ENCODE results near the gene SHISA5.
A peak's percentile ranks its signal among the peaks of the same experiment; 100 is the strongest.

The SHISA5 gene

DNA sequence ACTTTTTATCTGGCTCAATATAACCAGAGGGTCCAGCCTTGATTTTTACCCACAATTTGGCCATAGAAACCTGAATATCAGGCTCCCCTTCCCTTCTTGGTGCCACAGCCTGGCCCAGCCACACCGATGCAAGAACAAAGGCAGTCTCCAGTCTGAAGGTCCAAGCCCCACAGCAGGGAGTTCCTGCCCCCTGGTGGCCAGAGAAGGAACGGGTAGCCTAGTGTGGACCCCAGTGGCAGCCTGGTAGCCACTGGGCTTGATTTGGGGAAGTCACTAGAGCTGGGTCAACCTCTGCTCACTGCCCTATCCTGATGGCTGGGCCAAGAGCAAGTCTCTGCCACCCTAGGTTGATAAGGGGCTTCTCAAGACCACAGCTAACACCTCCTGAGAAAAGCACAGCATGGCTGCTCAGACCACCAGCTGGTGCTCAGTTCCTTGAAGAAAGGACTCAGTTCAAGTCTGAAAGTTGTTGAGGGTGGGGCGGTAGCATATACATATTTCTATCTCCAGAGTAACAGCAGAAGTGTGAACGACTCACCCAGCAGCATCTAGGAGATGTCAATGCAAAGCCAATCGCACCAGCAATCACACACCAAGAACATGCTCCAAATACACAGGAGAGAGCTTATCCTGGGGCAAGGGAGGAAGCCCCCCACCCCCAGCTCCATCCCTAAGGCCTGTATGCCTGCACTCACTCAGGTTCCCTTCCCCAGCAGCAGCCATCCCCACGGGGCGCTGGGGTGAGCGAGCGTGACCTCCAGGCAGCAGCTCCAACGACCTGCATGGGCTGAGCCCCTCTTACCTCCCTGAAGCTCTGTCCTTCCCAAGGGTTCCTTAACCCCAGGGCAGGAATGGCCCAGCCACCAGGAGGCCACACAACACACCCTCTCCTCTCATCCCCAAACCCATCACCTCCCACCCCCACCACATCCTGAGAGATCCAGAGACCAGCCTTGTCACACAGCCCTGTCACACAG lies 45.0 kb upstream of the SHISA5 start:
- ATAC-seq = peak; percentile 100
- TF ChIP-seq, protein P1, sequence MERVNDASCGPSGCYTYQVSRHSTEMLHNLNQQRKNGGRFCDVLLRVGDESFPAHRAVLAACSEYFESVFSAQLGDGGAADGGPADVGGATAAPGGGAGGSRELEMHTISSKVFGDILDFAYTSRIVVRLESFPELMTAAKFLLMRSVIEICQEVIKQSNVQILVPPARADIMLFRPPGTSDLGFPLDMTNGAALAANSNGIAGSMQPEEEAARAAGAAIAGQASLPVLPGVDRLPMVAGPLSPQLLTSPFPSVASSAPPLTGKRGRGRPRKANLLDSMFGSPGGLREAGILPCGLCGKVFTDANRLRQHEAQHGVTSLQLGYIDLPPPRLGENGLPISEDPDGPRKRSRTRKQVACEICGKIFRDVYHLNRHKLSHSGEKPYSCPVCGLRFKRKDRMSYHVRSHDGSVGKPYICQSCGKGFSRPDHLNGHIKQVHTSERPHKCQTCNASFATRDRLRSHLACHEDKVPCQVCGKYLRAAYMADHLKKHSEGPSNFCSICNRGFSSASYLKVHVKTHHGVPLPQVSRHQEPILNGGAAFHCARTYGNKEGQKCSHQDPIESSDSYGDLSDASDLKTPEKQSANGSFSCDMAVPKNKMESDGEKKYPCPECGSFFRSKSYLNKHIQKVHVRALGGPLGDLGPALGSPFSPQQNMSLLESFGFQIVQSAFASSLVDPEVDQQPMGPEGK (CRISPR knock-in tag; IDR thresholded peaks at IDR 0.05; ENCODE audit: borderline replicate concordance) = no peak
- TF ChIP-seq OSR1 (CRISPR knock-in tag; IDR thresholded peaks at IDR 0.05) (no peak), PPARA (CRISPR knock-in tag; IDR thresholded peaks at IDR 0.05; ENCODE audit: borderline replicate concordance) (no peak), ZNF565 (CRISPR knock-in tag; conservative IDR thresholded peaks at IDR 0.05; ENCODE audit: low read depth) (no peak), ZFP3 (CRISPR knock-in tag; IDR thresholded peaks at IDR 0.05) (no peak), ISL1 (CRISPR knock-in tag; IDR thresholded peaks at IDR 0.05) (no peak), TCF4 (CRISPR knock-in tag; IDR thresholded peaks at IDR 0.05; ENCODE audit: borderline replicate concordance) (no peak), GLIS3 (CRISPR knock-in tag; IDR thresholded peaks at IDR 0.05) (no peak), ZC3H10 (CRISPR knock-in tag; IDR thresholded peaks at IDR 0.05) (no peak), ZNF70 (CRISPR knock-in tag; IDR thresholded peaks at IDR 0.05) (no peak)
- TF ChIP-seq, protein P2, sequence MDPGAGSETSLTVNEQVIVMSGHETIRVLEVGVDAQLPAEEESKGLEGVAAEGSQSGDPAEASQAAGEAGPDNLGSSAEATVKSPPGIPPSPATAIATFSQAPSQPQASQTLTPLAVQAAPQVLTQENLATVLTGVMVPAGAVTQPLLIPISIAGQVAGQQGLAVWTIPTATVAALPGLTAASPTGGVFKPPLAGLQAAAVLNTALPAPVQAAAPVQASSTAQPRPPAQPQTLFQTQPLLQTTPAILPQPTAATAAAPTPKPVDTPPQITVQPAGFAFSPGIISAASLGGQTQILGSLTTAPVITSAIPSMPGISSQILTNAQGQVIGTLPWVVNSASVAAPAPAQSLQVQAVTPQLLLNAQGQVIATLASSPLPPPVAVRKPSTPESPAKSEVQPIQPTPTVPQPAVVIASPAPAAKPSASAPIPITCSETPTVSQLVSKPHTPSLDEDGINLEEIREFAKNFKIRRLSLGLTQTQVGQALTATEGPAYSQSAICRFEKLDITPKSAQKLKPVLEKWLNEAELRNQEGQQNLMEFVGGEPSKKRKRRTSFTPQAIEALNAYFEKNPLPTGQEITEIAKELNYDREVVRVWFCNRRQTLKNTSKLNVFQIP (CRISPR knock-in tag; IDR thresholded peaks at IDR 0.05; ENCODE audit: borderline replicate concordance, low read depth) = no peak
- TF ChIP-seq, protein P3, sequence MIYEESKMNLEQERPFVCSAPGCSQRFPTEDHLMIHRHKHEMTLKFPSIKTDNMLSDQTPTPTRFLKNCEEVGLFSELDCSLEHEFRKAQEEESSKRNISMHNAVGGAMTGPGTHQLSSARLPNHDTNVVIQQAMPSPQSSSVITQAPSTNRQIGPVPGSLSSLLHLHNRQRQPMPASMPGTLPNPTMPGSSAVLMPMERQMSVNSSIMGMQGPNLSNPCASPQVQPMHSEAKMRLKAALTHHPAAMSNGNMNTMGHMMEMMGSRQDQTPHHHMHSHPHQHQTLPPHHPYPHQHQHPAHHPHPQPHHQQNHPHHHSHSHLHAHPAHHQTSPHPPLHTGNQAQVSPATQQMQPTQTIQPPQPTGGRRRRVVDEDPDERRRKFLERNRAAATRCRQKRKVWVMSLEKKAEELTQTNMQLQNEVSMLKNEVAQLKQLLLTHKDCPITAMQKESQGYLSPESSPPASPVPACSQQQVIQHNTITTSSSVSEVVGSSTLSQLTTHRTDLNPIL (CRISPR knock-in tag; IDR thresholded peaks at IDR 0.05; ENCODE audit: low read depth) = no peak

DNA sequence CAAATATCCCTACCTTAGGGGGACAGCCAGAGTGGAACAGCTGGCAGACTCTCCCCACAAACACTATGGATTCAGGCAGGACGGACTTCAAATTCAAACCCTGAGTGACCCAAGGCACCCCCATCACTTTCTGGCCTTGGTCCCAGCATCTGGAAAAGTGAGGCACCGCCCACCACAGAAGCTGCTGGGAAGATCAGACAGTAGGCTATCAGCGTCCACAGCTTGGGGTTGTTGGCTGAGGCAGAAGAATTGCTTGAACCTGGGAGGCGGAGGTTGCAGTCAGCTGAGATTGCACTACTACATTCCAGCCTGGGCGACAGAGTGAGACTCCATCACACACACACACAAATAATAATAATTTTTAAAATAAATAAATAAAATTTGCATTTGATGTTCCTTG lies 44.2 kb upstream of the SHISA5 start:
- no peak for ATAC-seq
- no peak for TF ChIP-seq BACH2 (CRISPR knock-in tag; IDR thresholded peaks at IDR 0.05; ENCODE audit: borderline replicate concordance)
- TF ChIP-seq RARB (CRISPR knock-in tag; IDR thresholded peaks at IDR 0.05) = no peak
- TF ChIP-seq ISL1 (CRISPR knock-in tag; IDR thresholded peaks at IDR 0.05) = no peak
- no peak for TF ChIP-seq TOX (CRISPR knock-in tag; IDR thresholded peaks at IDR 0.05; ENCODE audit: borderline replicate concordance)
- TF ChIP-seq ZC3H10 (CRISPR knock-in tag; IDR thresholded peaks at IDR 0.05) = no peak
- TF ChIP-seq, protein P2 (CRISPR knock-in tag; IDR thresholded peaks at IDR 0.05; ENCODE audit: borderline replicate concordance, low read depth) = no peak
- TF ChIP-seq, protein P3 (CRISPR knock-in tag; IDR thresholded peaks at IDR 0.05; ENCODE audit: low read depth) = no peak
- TF ChIP-seq PPARA (CRISPR knock-in tag; IDR thresholded peaks at IDR 0.05; ENCODE audit: borderline replicate concordance) = no peak
- TF ChIP-seq, protein P1 (CRISPR knock-in tag; IDR thresholded peaks at IDR 0.05; ENCODE audit: borderline replicate concordance) = no peak
- no peak for TF ChIP-seq ZFP3 (CRISPR knock-in tag; IDR thresholded peaks at IDR 0.05)
- TF ChIP-seq, protein P4, sequence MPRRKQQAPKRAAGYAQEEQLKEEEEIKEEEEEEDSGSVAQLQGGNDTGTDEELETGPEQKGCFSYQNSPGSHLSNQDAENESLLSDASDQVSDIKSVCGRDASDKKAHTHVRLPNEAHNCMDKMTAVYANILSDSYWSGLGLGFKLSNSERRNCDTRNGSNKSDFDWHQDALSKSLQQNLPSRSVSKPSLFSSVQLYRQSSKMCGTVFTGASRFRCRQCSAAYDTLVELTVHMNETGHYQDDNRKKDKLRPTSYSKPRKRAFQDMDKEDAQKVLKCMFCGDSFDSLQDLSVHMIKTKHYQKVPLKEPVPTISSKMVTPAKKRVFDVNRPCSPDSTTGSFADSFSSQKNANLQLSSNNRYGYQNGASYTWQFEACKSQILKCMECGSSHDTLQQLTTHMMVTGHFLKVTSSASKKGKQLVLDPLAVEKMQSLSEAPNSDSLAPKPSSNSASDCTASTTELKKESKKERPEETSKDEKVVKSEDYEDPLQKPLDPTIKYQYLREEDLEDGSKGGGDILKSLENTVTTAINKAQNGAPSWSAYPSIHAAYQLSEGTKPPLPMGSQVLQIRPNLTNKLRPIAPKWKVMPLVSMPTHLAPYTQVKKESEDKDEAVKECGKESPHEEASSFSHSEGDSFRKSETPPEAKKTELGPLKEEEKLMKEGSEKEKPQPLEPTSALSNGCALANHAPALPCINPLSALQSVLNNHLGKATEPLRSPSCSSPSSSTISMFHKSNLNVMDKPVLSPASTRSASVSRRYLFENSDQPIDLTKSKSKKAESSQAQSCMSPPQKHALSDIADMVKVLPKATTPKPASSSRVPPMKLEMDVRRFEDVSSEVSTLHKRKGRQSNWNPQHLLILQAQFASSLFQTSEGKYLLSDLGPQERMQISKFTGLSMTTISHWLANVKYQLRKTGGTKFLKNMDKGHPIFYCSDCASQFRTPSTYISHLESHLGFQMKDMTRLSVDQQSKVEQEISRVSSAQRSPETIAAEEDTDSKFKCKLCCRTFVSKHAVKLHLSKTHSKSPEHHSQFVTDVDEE (CRISPR knock-in tag; IDR thresholded peaks at IDR 0.05) = no peak
- TF ChIP-seq, protein P5, sequence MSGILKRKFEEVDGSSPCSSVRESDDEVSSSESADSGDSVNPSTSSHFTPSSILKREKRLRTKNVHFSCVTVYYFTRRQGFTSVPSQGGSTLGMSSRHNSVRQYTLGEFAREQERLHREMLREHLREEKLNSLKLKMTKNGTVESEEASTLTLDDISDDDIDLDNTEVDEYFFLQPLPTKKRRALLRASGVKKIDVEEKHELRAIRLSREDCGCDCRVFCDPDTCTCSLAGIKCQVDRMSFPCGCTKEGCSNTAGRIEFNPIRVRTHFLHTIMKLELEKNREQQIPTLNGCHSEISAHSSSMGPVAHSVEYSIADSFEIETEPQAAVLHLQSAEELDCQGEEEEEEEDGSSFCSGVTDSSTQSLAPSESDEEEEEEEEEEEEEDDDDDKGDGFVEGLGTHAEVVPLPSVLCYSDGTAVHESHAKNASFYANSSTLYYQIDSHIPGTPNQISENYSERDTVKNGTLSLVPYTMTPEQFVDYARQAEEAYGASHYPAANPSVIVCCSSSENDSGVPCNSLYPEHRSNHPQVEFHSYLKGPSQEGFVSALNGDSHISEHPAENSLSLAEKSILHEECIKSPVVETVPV (CRISPR knock-in tag; IDR thresholded peaks at IDR 0.05) = no peak
- no peak for TF ChIP-seq ESRRG (CRISPR knock-in tag; IDR thresholded peaks at IDR 0.05)
- no peak for TF ChIP-seq ZFP30 (CRISPR knock-in tag; IDR thresholded peaks at IDR 0.05)
- no peak for TF ChIP-seq ZNF565 (CRISPR knock-in tag; conservative IDR thresholded peaks at IDR 0.05; ENCODE audit: low read depth)
- TF ChIP-seq ZNF8 (CRISPR knock-in tag; IDR thresholded peaks at IDR 0.05) = no peak
- TF ChIP-seq ARNTL (CRISPR knock-in tag; IDR thresholded peaks at IDR 0.05; ENCODE audit: borderline replicate concordance, low read depth) = no peak
- no peak for TF ChIP-seq SNAI2 (CRISPR knock-in tag; IDR thresholded peaks at IDR 0.05)

Measured in SK-N-SH treated with all-trans-retinoic acid at 6 μM for 48 hours (cell line).